Stimulated activated CD4-positive, alpha-beta T cell treated with anti-CD3 and anti-CD28 coated beads, Interleukin-1b, Interleukin-23, amount 100 ng/mL, for 48 hours (primary cell): Measurements from ENCODE around the gene ISLR2.

Experiments used
- DNase-seq: peaks from one replicate; pipeline ENCODE4 v3.0.0-alpha.2; 2020

ISLR2 gene

DNA sequence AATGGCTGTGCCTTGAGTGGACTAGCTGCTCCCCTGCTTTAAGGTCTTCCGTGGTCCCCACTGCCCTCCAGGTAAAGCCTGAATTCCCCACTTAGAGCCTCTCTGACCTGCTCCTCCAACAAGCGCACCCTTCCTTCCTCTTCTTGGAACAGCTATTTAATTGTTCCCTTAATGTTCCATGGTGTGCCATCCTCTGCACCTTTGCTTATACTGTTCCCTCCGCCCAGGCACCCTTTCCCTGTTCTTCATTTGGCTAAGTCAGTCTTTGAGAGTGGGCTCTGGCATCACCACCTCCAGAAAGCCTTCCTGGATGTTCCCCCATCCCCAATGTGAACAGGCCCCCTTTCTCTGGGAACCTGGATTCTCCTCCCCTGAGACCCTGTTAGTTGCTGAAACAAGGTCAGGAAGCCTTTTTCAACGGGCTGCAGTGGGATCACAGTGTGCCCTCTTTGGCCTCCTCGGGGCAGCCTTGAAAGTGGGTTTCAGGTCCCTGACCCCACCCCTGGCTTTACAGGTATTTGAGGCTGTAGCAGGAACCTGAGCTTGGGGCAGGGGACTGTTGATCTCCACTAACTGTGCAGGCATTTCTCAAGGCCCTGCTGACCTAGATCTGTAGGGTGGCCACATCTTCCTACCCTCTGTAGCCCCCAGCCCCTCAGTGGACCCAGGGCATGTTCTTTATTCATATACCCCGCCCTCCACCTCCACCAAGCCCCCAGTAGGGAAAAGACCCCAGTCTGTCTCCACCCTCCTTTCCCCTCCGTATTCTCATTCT, 48.1 kb downstream of the ISLR2 start:
- DNase-seq = no peak

DNA sequence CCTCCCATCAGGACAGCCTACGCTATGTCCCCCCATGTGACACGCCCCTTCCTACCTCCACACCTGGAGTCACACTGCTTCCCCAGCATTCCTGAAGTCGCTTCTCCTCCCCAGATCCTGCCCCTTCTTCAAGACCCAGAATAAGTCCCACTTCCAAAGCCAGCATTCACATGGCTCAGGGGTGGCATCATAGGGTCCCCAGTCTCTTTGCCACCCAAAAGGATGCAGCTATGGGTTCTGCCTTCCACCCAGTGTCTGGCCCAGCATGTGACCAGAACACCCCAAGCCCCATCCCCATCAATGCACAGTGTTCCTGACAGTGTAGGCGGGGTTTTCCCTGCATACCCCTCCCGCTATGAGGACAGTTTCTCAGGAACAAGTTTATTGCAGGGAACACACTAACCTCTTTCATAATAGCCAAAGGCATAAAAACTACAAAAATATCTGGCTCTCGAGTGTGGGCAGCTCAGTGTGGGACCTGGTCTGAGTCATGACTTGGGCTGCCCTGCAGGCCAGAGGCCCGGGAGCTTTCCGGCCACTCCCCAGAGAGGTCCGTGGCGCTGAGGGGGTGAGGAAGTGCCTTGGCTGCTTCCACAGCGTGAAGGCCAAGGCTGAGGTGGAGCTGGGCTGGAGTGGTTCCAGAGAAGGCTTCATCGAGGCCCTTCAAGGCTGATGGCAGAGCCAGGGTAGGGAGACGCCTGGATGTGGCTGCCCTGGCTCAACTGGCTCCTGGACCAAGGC, 48.9 kb downstream of the ISLR2 start:
- no peak for DNase-seq

GRCh38 chr15:74179983-74180880, 49.8 kb downstream of the ISLR2 start:
- DNase-seq = no peak

DNA sequence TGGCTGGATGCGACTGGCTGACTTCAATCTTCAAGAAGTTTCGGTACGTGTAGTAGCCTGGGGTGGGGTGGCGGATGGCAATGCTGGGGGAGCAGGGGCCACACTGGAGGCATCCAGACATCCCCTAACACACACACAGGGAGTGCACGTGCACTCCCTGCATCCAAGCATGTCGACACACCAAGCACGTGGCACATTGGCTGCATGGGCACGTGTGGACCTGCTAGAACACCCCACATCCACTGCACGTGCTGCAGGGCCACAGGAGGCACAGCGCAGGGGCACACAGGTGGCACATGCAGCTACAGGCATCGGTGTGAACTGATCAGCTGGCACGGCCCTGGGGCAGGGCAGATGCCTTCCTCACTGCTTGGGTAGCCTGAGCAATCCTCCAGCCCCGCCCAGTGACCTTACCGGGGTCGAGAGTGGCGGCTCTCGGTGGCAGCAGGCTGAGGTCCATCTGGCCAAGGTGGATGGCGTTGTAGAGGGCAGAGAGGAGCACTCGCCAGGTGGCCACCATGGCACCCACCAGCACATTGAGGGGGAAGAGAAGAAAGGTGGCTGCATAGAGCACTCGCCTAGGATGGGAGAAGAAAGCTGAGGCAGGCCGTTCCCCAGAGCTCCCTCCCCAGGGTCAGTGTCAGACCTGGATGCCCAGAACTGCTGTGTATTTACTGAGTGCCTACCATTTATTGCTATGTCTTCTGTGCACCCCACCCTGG, 50.7 kb downstream of the ISLR2 start:
- no peak for DNase-seq

DNA sequence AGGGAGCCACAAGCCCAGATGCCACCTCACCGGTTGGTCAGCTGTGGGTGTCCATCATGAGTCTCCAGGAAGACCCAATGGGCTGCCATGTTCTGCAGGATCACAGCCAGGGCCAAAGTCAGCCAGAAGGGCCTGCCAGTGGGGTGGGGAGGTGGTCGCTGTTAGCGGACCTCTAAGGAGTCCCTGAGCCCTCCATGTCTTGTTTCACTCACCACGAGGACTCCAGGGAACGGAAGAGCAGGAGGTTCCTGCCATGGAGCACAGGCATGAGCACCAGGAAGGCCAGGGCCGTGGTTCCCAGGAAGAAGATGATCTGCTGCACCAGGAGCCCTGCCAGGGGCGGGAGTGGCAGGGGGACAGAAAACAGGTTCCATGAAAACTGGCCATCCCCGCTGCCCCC, 51.7 kb downstream of the ISLR2 start:
- no peak for DNase-seq

DNA sequence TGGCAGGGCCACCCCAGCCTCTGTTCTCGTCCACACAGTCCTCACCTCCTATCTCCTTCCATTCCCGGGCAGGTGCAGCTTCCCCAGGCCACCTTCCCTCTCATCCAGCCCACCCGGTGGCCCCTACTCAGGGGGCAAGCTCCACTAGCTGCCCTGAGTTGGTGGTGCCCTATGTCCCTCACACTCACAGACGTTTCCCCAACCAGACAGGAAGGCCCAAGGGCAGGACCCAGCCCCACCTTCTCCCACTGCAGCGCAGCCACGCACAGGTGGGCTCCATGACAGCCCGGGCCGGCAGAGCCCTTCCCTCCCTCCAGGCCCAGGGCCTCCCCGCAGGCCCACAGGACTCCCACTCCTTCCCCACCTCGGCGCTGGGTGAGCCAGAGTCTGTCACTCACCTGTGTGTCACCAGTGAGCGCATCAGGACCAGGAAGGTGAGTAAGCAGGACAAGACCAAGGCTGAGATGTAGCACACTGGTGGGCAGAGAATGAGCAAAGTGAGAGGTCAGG, 54.3 kb downstream of the ISLR2 start:
- DNase-seq = peak; percentile 42

- peak; percentile 33 for DNase-seq
These were observed 55.4 kb downstream of the ISLR2 start for GRCh38 chr15:74185710-74186348.
